HG03196 (cell line): ENCODE measurements around the gene PTGS2.
A peak's percentile ranks its signal among the peaks of the same experiment; 100 is the strongest.

Experiments
- ATAC-seq: cut with Tn5 transposase; IDR thresholded peaks from one replicate; pipeline ENCODE4 v1.9.1; 2021; ENCODE audit not compliant: unreplicated experiment

The PTGS2 gene

GRCh38 chr1:186680245-186681061 is at the start of gene PTGS2:
TSS of gene PTGS2 (minus strand) at chr1:186680423. CDS start at chr1:186680290, 133 bp downstream.
- peak; percentile 94 for ATAC-seq

GRCh38 chr1:186722711-186723309 is 42.6 kb upstream of the PTGS2 start:
- ATAC-seq, result no peak

GRCh38 chr1:186717286-186717685 is 37.1 kb upstream of the PTGS2 start:
- ATAC-seq, result no peak

GRCh38 chr1:186715887-186716809 is 35.9 kb upstream of the PTGS2 start:
- no peak for ATAC-seq

- no peak for ATAC-seq
Observed at GRCh38 chr1:186710696-186711095, 30.5 kb upstream of the PTGS2 start.

- no peak for ATAC-seq
Observed at GRCh38 chr1:186708694-186709097, 28.5 kb upstream of the PTGS2 start.

GRCh38 chr1:186703209-186703766 is 23.1 kb upstream of the PTGS2 start:
- no peak for ATAC-seq

- ATAC-seq, result no peak
Observed at GRCh38 chr1:186700722-186701121, 20.5 kb upstream of the PTGS2 start.

GRCh38 chr1:186699519-186699918 is 19.3 kb upstream of the PTGS2 start:
- ATAC-seq, result no peak

- ATAC-seq, result no peak
Observed at GRCh38 chr1:186689907-186690306, 9.7 kb upstream of the PTGS2 start.

- no peak for ATAC-seq
Observed at GRCh38 chr1:186689376-186689775, 9.2 kb upstream of the PTGS2 start.

GRCh38 chr1:186683652-186684410 is 3.6 kb upstream of the PTGS2 start:
- ATAC-seq, result no peak

GRCh38 chr1:186682736-186683135 is 2.5 kb upstream of the PTGS2 start:
- ATAC-seq, result no peak

- no peak for ATAC-seq
Observed at GRCh38 chr1:186681801-186682200, 1.6 kb upstream of the PTGS2 start.

- no peak for ATAC-seq
Observed at GRCh38 chr1:186681121-186681520, 898 bp upstream of the PTGS2 start.

- no peak for ATAC-seq
Observed at GRCh38 chr1:186679924-186680244, 339 bp downstream of the PTGS2 start.

GRCh38 chr1:186678155-186678554 is 2.1 kb downstream of the PTGS2 start:
- ATAC-seq, result no peak

- no peak for ATAC-seq
Observed at GRCh38 chr1:186672596-186672995, 7.6 kb downstream of the PTGS2 start.

- no peak for ATAC-seq
Observed at GRCh38 chr1:186672131-186672530, 8.1 kb downstream of the PTGS2 start.

GRCh38 chr1:186671136-186671825 is 8.9 kb downstream of the PTGS2 start:
- no peak for ATAC-seq
